ENCODE results near the gene CPT1C.

GRCh38 chr19:49679771-49680413, 11.0 kb upstream of the CPT1C start:
- TF ChIP-seq YY1 (IDR thresholded peaks at IDR 0.05; ENCODE audit: insufficient read depth, insufficient read length), result no peak
- no peak for TF ChIP-seq SUZ12 (IDR thresholded peaks at IDR 0.05; ENCODE audit: extremely low read depth, insufficient read depth, insufficient read length)
- TF ChIP-seq ZNF274 (IDR thresholded peaks at IDR 0.05; ENCODE audit: low read depth, low read length), result no peak
